Raji (cell line): ENCODE results near the gene TADA3.

Source experiments
- POLR2A ChIP-seq: IDR thresholded peaks from 2 replicates; pipeline ENCODE4 v1.6.1; 2011; ENCODE audit warnings: low read depth, low read length, control low read depth; ENCODE audit not compliant: insufficient read depth

Gene TADA3

DNA sequence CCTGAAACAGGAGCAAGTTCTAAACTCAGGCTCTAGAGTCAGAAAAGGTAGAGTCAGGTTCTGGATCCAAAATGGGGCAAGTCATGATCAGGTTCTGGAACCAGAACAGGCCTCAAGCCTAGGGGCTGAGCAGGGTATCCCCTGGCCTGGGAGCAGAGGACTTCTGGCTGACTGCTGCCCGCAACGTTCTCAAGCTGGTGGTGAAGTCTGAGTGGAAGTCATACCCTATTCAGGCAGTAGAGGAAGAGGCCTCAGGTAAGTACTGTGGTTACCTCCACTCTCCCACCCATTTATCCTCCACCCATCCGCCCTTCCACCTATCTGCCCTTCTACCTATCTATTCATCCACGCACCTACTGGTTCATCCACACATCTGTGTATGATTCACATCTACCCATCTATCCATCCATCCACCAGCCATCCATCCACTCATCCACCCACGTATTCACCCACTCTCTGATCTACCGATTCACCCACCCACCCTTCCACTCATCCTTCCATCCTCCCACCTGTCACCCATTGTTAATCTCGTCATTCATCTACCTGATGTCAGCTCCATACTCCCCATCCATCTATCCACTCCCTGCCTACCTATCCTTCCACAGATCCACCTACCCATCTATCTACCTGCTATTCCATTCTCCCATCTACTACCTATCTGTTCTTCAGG is 26.5 kb upstream of the TADA3 start:
- no peak for TF ChIP-seq POLR2A

DNA sequence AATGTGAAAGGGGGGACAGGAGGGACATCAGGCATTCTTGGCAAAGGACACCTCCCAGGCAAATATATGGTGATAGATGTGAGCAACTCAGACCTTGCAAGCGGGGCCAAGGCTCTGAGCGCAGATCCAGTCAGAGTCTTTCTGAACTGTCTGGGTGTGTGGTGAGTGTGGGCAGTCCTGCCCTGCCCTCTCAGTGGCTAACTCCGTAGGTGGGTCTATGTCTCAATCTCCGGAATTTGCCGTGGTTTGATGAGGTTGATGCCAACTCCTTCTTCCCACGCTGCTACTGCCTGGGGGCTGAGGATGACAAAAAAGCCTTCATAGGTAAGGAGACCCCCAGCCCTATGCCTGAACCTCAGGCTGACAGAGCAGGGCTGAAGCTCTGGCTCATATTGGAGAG is 25.2 kb upstream of the TADA3 start:
- TF ChIP-seq POLR2A = no peak

DNA sequence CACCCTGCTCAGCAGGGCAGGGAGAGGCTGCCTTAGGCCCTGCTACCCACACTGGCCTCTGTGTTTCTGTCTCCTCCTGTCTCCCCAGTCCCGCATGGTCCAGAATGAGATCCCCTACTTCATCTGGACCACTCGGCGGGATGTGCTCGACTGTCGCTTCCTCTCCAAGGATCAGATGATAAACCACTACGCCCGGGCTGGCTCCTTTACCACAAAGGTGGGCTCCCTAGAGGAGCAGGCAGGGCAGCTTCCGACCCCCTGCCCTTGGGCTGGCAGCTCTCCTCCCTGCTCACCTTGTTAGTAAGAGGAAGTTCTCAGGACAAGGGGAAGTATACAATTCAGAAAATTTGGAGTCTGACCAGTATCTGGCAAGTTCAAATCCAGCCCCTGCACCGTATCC is 23.7 kb upstream of the TADA3 start:
- TF ChIP-seq POLR2A = no peak

DNA sequence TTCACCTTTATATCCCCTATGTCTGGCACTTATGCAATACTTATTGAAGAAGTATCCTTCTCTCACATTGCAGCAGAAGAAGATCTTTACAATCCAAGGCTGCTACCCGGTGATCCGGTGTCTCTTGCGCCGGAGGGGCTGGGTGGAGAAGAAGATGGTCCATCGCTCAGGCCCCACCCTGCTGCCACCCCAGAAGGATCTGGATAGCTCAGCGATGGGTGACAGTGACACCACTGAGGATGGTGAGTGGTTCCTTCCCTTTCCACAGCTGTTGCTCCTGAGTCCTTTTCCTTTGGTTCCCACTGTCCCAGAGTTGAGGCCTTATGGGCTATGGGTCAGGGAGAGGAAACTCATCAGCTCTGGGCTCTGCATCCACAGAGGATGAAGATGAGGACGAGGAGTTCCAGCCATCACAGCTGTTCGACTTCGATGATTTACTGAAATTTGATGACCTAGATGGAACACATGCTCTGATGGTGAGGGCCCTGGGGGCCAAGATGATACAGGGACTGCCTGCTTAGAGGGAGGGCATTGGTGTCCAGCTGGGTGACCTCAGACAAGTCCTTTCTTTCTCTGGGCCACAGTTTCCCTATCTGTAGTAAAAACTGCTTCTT is 20.7 kb upstream of the TADA3 start:
- no peak for TF ChIP-seq POLR2A

DNA sequence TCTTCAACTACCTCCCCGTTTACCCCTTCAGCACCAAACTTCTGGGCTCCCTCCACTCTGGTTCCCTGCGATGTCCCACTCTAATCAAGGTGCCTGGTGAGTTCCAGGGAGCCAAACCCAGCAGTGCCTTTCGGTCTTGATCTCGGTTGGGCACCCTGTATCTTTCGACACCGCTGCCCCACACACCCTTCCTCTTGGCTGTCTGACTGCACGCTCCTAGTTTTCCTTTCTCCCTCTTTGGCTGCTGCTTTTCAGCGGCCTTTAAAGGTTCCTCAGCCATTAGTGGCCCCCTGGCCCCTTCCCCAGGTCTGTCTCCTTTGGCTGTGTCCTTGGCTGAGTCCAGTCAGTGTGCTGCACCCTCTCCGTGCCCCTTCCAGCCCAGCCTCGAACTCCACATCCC is 18.6 kb upstream of the TADA3 start:
- TF ChIP-seq POLR2A = no peak

DNA sequence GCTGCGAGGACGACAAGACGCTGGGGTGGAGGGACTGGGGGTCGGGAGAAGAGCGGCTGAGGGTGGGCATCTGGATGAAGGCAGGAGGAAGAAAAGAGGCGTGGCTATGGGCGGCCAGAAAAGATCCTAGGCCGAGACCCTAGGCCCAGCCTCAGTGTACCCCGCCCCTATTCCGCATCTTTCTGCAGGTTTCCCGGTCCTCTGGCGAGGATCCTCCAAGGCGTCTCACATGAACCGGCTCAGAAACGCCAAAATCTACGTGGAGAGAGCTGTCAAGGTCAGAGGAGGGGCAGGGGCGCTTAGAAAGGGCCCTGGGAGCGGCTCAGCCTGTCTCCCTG is 18.1 kb upstream of the TADA3 start:
- TF ChIP-seq POLR2A = no peak

DNA sequence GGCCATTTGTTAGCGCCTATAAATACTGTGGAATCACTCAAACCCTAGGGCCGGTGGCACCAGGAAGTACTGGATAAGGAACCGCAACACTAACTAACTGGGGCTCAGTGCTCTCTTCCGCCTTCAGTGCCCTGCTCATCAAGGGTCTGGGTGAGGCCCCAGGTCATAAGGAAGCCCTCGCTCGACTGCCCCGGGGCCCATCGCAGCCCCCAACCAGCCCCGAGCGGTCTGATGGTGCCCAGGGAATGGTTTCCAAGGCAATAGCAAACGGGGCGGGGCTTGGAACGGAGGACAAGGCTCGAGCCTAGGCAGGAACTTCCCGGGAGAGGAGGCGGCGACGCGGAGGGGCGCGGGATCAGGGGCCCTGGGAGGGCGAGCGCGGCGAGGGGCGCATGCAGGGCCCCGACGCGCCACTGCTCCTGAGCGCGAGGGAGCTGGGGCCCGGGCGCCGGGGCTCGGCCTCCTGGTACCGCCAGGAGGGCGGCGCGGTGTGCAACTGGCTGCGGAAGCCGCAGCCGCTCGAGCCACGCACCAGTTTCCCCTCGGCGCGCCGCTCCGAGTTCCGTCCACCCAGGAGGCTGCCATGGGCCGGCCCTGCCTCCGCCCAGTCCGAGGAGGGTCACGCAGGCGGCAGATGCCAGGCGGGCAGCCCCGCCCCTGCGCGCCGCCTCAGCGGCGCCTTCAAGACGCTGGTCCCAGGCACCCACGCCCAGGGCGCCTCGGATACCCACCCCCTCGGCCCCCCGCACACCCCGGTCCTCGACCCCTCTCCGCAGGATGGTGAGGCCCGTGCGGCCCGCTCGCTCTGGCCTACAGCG is 17.6 kb upstream of the TADA3 start, which contains the start of gene TTLL3:
TSS of gene TTLL3 (plus strand) at position 648 of the 818 bp plus-strand sequence. CDS start 400 bp downstream, outside the sequence.
- TF ChIP-seq POLR2A = no peak

DNA sequence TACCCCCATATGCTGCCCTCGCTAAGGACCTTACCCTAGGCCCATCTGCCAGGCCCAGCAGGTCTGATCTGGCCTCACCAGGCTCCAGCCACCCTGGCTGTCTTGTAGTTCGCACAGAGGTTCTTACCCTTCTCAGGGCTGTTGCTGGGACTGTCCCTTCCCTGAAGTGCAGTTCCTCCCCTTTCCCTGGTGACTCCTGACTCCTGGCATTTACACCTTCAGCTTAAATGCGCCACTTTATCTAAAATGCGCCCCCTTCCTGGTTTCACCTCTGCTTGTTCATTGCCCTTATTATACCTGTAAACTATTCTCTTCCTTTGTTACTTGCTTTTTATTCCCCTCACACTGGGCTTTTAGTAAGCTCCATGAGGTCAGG is 17.0 kb upstream of the TADA3 start:
- TF ChIP-seq POLR2A = no peak

DNA sequence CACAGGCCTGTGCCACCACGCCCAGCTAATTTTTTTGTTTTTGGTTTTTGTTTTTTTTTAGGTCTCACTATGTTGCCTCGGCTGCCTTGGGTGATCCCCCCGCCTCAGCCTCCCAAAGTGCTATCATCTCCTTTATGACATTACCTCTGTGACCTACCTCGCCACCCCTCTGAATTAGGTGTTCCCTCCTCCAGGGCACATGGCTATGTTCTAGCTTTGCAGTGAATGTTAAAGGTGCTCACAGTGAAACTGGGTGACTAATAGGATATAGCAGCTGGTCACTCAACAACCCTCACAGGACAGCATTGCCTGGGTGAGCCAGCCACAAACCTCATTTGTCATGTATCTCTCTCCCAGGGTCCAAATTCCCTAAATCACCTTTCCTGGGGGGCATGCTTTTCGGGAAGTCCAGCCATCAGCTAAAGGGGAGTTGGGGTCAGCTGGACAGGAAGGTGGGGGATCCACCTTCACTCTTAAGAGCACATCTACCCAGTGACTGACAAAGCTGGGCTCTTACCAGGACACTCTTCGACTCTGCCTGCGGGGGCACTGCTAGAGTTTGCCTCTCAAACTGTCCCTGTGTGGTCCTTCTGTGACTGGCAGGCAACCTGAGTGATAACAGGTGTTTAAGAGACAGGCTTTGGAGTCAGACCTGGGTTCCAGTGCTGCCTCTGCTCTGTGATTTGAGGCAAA is 16.2 kb upstream of the TADA3 start:
- no peak for TF ChIP-seq POLR2A

DNA sequence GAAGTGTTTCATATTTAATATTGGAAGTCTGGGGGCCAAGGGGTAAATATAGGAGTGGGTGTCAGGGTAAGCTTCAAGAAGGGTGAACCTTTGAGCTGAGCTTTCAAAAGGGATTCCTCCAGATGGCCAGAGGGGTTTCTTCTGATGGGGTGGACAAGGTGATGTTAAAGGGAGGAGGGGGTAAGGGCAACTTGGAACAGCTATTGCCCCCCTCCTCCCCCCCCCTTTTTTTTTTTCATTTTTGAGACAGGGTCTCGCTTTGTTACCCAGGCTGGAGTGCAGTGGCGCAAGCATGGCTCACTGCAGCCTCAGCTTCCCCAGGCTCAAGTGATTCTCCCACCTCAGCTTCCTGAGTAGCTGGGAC is 15.7 kb upstream of the TADA3 start:
- no peak for TF ChIP-seq POLR2A

DNA sequence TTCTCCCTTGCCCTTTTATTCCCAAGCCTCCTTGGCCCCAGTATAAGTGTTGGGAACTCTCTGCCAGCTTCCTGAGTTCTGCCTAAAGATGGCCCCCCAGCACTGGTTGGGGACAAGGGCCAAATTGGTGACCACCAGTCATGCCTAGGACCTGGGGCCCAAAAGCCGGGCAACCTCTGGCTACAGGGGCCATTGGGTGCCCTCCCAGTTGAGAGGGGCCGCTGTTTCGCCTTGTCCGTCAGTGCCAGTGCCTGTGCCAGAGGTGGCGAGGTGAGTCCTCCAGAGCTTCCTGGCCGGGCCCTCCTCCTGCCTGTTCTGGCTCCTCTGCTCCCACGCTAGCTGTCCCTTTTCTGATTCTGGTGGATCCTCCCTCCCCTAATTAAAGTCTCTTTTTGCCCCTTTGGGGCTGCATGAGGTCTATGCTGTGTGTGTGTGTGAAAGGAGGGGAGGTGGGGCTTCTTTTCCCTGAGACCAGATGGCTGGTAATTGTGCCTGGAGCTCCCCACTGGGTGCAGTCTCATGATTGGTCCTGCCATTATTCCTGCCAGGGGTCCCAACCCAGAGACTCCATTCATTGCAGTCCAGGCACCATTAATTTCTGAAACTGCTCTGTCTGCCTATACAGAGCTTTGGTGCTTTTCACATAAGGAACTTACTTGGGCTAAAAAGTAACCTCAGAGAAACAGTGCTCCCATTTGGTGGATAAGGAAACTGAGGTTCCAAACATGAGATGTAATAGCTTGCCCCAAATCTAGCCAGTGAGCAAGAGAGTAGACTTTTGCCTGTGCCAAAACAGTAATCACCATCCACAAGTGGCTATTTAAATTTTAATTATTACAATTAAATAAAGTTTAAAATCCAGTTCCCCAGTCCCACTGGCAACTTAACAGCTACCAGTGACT is 14.7 kb upstream of the TADA3 start:
- TF ChIP-seq POLR2A = no peak

DNA sequence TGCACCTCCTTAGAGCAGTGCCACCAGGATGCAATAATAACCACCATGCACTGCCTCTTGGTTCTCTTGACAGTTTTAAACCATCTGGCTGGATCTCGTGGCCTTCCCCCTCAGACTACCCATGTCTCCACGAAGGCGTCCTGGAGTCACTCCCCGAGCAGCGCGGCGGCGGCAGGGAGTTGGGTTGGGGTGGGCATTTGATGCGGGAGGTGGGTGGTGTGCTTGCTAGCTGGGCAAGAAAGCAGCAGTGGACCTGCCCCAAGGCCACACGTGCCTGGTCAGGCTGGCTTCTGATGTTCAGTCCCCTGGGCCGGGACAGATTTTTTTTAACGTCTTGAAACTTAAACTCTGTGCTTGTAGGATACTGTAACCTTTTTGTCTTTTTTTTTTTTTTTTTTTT is 13.9 kb upstream of the TADA3 start:
- no peak for TF ChIP-seq POLR2A

DNA sequence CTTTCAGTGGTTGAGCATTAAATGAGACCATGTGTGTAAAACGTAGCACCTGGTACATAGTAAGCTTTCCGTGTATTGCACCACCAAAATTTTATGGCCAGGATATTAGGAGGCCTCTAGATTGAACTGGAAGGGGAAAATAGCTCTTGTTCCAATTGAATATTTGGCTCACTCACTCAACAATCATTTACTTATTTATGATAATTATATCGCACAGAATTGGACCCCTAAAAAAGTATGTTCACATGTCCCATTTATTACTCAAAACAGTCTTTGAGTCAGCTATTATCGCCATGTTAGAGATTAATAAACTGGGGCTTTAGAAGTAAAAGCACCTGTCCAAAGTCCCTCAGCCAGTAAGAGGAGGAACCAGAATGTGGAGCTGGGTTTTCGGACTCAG is 12.7 kb upstream of the TADA3 start:
- TF ChIP-seq POLR2A = no peak

DNA sequence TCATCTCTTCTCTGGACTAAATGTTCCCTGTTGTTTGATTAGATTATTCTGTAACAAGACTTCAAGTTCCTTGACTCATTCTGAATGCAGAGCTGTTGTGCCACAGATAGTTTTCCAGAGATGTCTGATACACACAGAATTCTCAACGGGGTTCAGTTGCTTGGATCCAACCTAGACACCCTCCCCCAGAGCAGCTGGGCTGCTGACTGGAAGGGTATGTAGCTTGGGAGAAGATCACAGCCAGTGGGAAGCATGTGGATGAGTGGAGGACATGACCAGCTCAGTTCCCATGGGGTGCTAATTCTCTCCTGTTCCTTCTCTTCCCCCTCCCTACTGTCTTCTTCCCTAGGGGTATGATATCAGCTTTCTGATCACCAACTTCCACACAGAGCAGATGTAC is 11.2 kb upstream of the TADA3 start:
- no peak for TF ChIP-seq POLR2A

DNA sequence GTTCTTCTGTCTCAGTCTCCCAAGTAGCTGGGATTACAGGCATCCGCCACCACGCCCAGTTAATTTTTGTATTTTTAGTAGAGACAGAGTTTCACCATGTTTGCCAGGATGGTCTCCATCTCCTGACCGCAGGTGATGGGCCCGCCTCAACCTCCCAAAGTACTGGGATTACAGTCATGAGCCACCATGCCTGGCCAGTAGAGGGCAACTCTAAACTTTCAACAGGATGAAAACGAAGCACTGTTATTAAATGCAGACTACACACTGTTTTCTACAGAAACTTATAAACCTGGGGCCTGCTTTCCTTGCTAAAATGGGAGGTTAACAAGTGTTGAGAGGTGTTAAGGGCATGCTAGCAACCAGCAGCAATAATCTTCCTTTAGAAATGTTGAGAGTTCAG is 8.3 kb upstream of the TADA3 start:
- no peak for TF ChIP-seq POLR2A

DNA sequence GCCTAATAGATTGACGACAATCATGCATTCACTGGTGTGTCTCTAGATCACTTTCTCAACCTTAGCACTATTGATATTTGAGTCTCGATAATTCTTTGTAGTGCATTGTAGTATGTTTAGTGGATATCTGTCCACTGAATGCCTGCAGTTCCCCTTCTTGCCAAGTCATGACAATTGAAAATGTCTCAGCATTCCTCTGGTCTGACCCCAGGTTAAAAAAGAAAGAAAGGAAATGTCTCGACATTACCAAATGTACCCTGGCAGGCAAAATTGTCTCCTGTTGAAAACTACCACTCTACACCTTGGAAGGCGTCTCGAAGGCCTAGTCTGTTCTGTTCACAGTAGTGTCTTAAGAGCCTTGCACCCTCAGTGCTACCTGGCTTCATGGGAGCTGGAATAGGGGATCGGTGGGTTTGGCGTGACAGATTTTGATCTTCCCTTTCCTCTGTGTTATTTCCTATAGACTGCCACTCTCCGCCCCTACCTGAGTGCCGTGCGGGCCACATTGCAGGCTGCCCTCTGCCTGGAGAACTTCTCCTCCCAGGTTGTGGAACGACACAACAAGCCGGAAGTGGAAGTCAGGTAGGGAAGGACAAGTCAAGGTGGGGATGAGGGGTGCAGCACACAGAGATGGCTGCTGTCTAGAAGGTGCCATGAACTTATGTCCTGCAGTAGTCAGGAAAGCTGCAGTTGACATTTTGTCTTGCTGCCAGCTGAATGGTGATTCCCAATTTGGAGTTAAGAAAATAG is 5.1 kb upstream of the TADA3 start:
- TF ChIP-seq POLR2A = no peak
